ENCODE data around the gene GRAP2. TPM values are rescaled to one million over a fixed set of nuclear protein-coding genes. Genes with fewer than 3 reads are reported as not detected.

GRAP2 gene
- total RNA-seq, 1 experiment from 2014 or later, result not detected

- no peak for DNase-seq (ENCODE audit: low spot score)
Observed at GRCh38 chr22:39965748-39966147, 64.9 kb downstream of the GRAP2 start.

GRCh38 chr22:39966470-39966869, 65.6 kb downstream of the GRAP2 start:
- DNase-seq (ENCODE audit: low spot score), result no peak

GRCh38 chr22:39967103-39967829, 66.4 kb downstream of the GRAP2 start:
- no peak for DNase-seq (ENCODE audit: low spot score)

- DNase-seq (ENCODE audit: low spot score), result no peak
Observed at GRCh38 chr22:39967996-39968972, 67.4 kb downstream of the GRAP2 start.

GRCh38 chr22:39970742-39971141, 69.9 kb downstream of the GRAP2 start:
- no peak for DNase-seq (ENCODE audit: low spot score)

GRCh38 chr22:39972641-39973040, 71.8 kb downstream of the GRAP2 start:
- DNase-seq (ENCODE audit: low spot score), result no peak

GRCh38 chr22:39973656-39974055, 72.8 kb downstream of the GRAP2 start:
- no peak for DNase-seq (ENCODE audit: low spot score)

- DNase-seq (ENCODE audit: low spot score), result no peak
Observed at GRCh38 chr22:39974065-39974464, 73.2 kb downstream of the GRAP2 start.

- no peak for DNase-seq (ENCODE audit: low spot score)
Observed at GRCh38 chr22:39979048-39979447, 78.2 kb downstream of the GRAP2 start.

GRCh38 chr22:39979458-39979857, 78.6 kb downstream of the GRAP2 start:
- DNase-seq (ENCODE audit: low spot score), result no peak

GRCh38 chr22:39980596-39980995, 79.7 kb downstream of the GRAP2 start:
- DNase-seq (ENCODE audit: low spot score), result no peak

GRCh38 chr22:39983346-39983745, 82.5 kb downstream of the GRAP2 start:
- DNase-seq (ENCODE audit: low spot score), result no peak

- no peak for DNase-seq (ENCODE audit: low spot score)
Observed at GRCh38 chr22:39984006-39984405, 83.1 kb downstream of the GRAP2 start.

- no peak for DNase-seq (ENCODE audit: low spot score)
Observed at GRCh38 chr22:39984746-39985145, 83.9 kb downstream of the GRAP2 start.

GRCh38 chr22:39985383-39986035, 84.6 kb downstream of the GRAP2 start:
- no peak for DNase-seq (ENCODE audit: low spot score)

- no peak for DNase-seq (ENCODE audit: low spot score)
Observed at GRCh38 chr22:39988386-39989114, 87.7 kb downstream of the GRAP2 start.

- DNase-seq (ENCODE audit: low spot score), result no peak
Observed at GRCh38 chr22:39989633-39990032, 88.7 kb downstream of the GRAP2 start.

- no peak for DNase-seq (ENCODE audit: low spot score)
Observed at GRCh38 chr22:39990686-39991085, 89.8 kb downstream of the GRAP2 start.

- peak; percentile 38 for DNase-seq (ENCODE audit: low spot score)
Observed at GRCh38 chr22:39991159-39991860, 90.4 kb downstream of the GRAP2 start.

- DNase-seq (ENCODE audit: low spot score), result no peak
Observed at GRCh38 chr22:39992088-39992826, 91.4 kb downstream of the GRAP2 start.

Measured in HT-29 (cell line).